HCT116 (cell line): ENCODE results near the gene FBXL7. TPM values are rescaled to one million over a fixed set of nuclear protein-coding genes. Genes with fewer than 3 reads are reported as not detected.

Source experiments
- ATAC-seq: fragments of 200-7000 bp; cut with Tn5 transposase; 2 replicates; pipeline ENCODE4 v1.9.1; 2020; ENCODE audit warnings: mild to moderate bottlenecking, moderate library complexity
- BruUV-seq: library from RNA; stranded (reverse); fragments of 400-500 nt; replicated peaks from 2 replicates; lab custom pipeline; 2021; lab: Mats Ljungman, UMichigan
- CTCF ChIA-PET: fragments of 300-600 bp; sonication (Branson Sonifier 250); formaldehyde crosslinking; loops from one replicate; lab custom pipeline; 2021; ENCODE audit warnings: antibody characterized with exemption; lab: Charles Lee
- POLR2A ChIA-PET: fragments of 300-600, 350-600 bp; sonication (Branson Sonifier 250); formaldehyde crosslinking; loops from one replicate; lab custom pipeline; 2021; ENCODE audit warnings: antibody characterized with exemption; lab: Charles Lee
- RAD21 ChIA-PET, 2 experiments: fragments of 300-600 bp; sonication (Branson Sonifier 250); formaldehyde crosslinking; loops; one replicate each; lab custom pipeline; 2023; ENCODE audit warnings: low total read pairs in 2 of 2; ENCODE audit not compliant: uncharacterized antibody in 2 of 2, unreplicated experiment in 2 of 2, low non-redundant PET in 1 of 2; lab: Charles Lee
- DNase-seq: peaks from one replicate; pipeline ENCODE4 v3.0.0-alpha.2; 2010; ENCODE audit warnings: low read depth, low spot score
- H2AFZ ChIP-seq: fragments of 200-600 bp; shearing (Covaris generic), sonication (generic); 2 replicates; pipeline ENCODE4 v1.6.1; 2017; ENCODE audit warnings: low read depth, mixed run types, mixed read lengths, antibody characterized with exemption, low read length; ENCODE audit not compliant: poor library complexity, severe bottlenecking
- H3K27ac ChIP-seq: 2 replicates; pipeline ENCODE4 v1.5.1; 2012; ENCODE audit warnings: low read depth, low read length
- H3K27me3 ChIP-seq: fragments of 200-600 bp; sonication (generic); 2 replicates; pipeline ENCODE4 v1.6.1; 2016; ENCODE audit warnings: mixed run types, low read length, mixed read lengths; ENCODE audit not compliant: insufficient read depth
- H3K36me3 ChIP-seq, 2 experiments: fragments of 200-500 bp in 1 of 2; fragments of 200-600 bp in 1 of 2; sonication (Bioruptor generic) in 1 of 2; sonication (generic) in 1 of 2; 2 replicates each; pipeline versions ENCODE4 v1.5.1 to v1.6.1; 2014 to 2016; ENCODE audit warnings: low read length in 2 of 2, inconsistent platforms in 1 of 2, mixed read lengths in 1 of 2, mixed run types in 1 of 2; ENCODE audit not compliant: insufficient read depth in 2 of 2, control insufficient read depth in 1 of 2
- H3K4me1 ChIP-seq, 2 experiments: fragments of 200-600 bp in 1 of 2; sonication (generic) in 1 of 2; 2 replicates each; pipeline versions ENCODE4 v1.5.1 to v1.6.1; 2012 to 2017; ENCODE audit warnings: low read length in 2 of 2, inconsistent platforms in 1 of 2, mild to moderate bottlenecking in 1 of 2, mixed read lengths in 1 of 2, mixed run types in 1 of 2, moderate library complexity in 1 of 2; ENCODE audit not compliant: insufficient read depth in 2 of 2, control insufficient read depth in 1 of 2
- H3K4me2 ChIP-seq: fragments of 200-600 bp; sonication (generic); 2 replicates; pipeline ENCODE4 v1.6.1; 2017; ENCODE audit warnings: mixed run types, low read length, mixed read lengths
- H3K4me3 ChIP-seq, 2 experiments: fragments of 200-600 bp in 1 of 2; sonication (generic) in 1 of 2; replicated peaks in 1 of 2; 2 replicates each; pipeline ENCODE4 v1.5.1; 2011 to 2016; ENCODE audit warnings: low read length in 2 of 2, control low read depth in 1 of 2, low read depth in 1 of 2, mild to moderate bottlenecking in 1 of 2, mixed read lengths in 1 of 2, mixed run types in 1 of 2
- H3K79me2 ChIP-seq: fragments of 200-600 bp; sonication (generic); 2 replicates; pipeline ENCODE4 v1.6.1; 2017; ENCODE audit warnings: mild to moderate bottlenecking, mixed run types, low read length, moderate library complexity, mixed read lengths; ENCODE audit not compliant: insufficient read depth
- H3K9ac ChIP-seq: fragments of 200-600 bp; sonication (generic); 2 replicates; pipeline ENCODE4 v1.6.1; 2016; ENCODE audit warnings: low read length, mixed read lengths
- H3K9me2 ChIP-seq: fragments of 200-600 bp; sonication (generic), shearing (Covaris generic); 2 replicates; pipeline ENCODE4 v1.6.1; 2017; ENCODE audit warnings: mixed run types, mild to moderate bottlenecking, moderate library complexity; ENCODE audit not compliant: insufficient read depth
- H3K9me3 ChIP-seq, 2 experiments: fragments of 200-500 bp in 1 of 2; fragments of 200-600 bp in 1 of 2; sonication (Bioruptor generic) in 1 of 2; sonication (generic) in 1 of 2; 2 replicates each; pipeline ENCODE4 v1.6.1; 2014 to 2017; ENCODE audit warnings: low read length in 2 of 2, mixed read lengths in 2 of 2, inconsistent platforms in 1 of 2, low read depth in 1 of 2, mild to moderate bottlenecking in 1 of 2, mixed run types in 1 of 2, moderate library complexity in 1 of 2; ENCODE audit not compliant: control insufficient read depth in 1 of 2, insufficient read depth in 1 of 2
- H4K20me1 ChIP-seq: fragments of 200-600 bp; sonication (generic), shearing (Covaris generic); 2 replicates; pipeline ENCODE4 v1.6.1; 2017; ENCODE audit warnings: mixed run types, mild to moderate bottlenecking, moderate library complexity; ENCODE audit not compliant: insufficient read depth
- ATF3 ChIP-seq: IDR thresholded peaks from 2 replicates; pipeline ENCODE4 v1.6.1; 2012
- CEBPB ChIP-seq: IDR thresholded peaks from 2 replicates; pipeline ENCODE4 v1.6.1; 2012; ENCODE audit warnings: low read depth
- CTCF ChIP-seq, 3 experiments: fragments of 200-600 bp in 1 of 3; sonication (generic) in 1 of 3; IDR thresholded peaks in 2 of 3; conservative IDR thresholded peaks in 1 of 3; 2 replicates each; pipeline ENCODE4 v1.5.1; 2012 to 2017; ENCODE audit warnings: low read depth in 2 of 3, low read length in 2 of 3, antibody characterized with exemption in 1 of 3, borderline replicate concordance in 1 of 3, control low read depth in 1 of 3, mild to moderate bottlenecking in 1 of 3, mixed read lengths in 1 of 3, mixed run types in 1 of 3, moderate library complexity in 1 of 3; ENCODE audit not compliant: insufficient read depth in 1 of 3
- EGR1 ChIP-seq: IDR thresholded peaks from 2 replicates; pipeline ENCODE4 v1.6.1; 2012; ENCODE audit warnings: low read depth
- EZH2phosphoT487 ChIP-seq: fragments of 200-600 bp; IDR thresholded peaks from 2 replicates; pipeline ENCODE4 v1.6.1; 2018; ENCODE audit warnings: antibody characterized with exemption, borderline replicate concordance
- SIN3A ChIP-seq: IDR thresholded peaks from 2 replicates; pipeline ENCODE4 v1.6.1; 2012; ENCODE audit warnings: low read depth
- SRF ChIP-seq: IDR thresholded peaks from 2 replicates; pipeline ENCODE4 v1.6.1; 2012; ENCODE audit warnings: low read depth
- YY1 ChIP-seq: IDR thresholded peaks from 2 replicates; pipeline ENCODE4 v1.6.1; 2011; ENCODE audit warnings: low read length, low read depth, moderate library complexity, mild to moderate bottlenecking; ENCODE audit not compliant: insufficient replicate concordance; ENCODE audit errors: extremely low read depth
- intact Hi-C: fragments of 100-400 bp; cut with micrococcal nuclease; formaldehyde crosslinking; loops from 2 replicates; pipeline ENCODE4 v1.10.0; 2022
- total RNA-seq: library from RNA; stranded (reverse); gene quantifications from one replicate; pipeline ENCODE4 v1.2.1, GENCODE V29; 2021; ENCODE audit not compliant: unreplicated experiment

The FBXL7 gene
- total RNA-seq, 1 experiment from 2014 or later: 0.05 TPM

GRCh38 chr5:15715535-15715934 lies 215.6 kb downstream of the FBXL7 start:
- ChIA-PET RAD21 (no interaction called here), CTCF (no interaction called here), POLR2A (no interaction called here)
- ATAC-seq (no peak), DNase-seq (no peak)
- Histone ChIP-seq H4K20me1 (no peaks in the 10 kb centered on the region), H3K79me2 (no peaks in the 10 kb centered on the region), H3K9ac (no peak overlapping the region), H3K27ac (no peak overlapping the region), H2AFZ (no peak overlapping the region), H3K27me3 (no peaks in the 10 kb centered on the region), H3K9me2 (no peaks in the 10 kb centered on the region), H3K4me1 (no peaks in the 10 kb centered on the region), H3K36me3 (no peaks in the 10 kb centered on the region), H3K4me3 (no peak overlapping the region), H3K4me2 (no peak overlapping the region), H3K9me3 (peaks cover 0 to 13% of the 10 kb centered on the region in 2 experiments; a peak in 2 of 4 replicates)
- no TSS peak for BruUV-seq
- TF ChIP-seq CTCF (IDR thresholded peaks at IDR 0.05 in 2 of 3, conservative IDR thresholded peaks at IDR 0.05 in 1 of 3; ENCODE audit: borderline replicate concordance in 1 of 3, insufficient read depth in 1 of 3, low read depth in 2 of 3, low read length in 2 of 3): no peak
- intact Hi-C loops: no loop called here

- TF ChIP-seq CTCF (IDR thresholded peaks at IDR 0.05 in 2 of 3, conservative IDR thresholded peaks at IDR 0.05 in 1 of 3; ENCODE audit: borderline replicate concordance in 1 of 3, insufficient read depth in 1 of 3, low read depth in 2 of 3, low read length in 2 of 3) (no peak), SIN3A (no peak), CEBPB (no peak), EZH2phosphoT487 (no peak), YY1 (no peak), EGR1 (no peak), ATF3 (no peak), SRF (no peak)
- no peaks in the 10 kb centered on the region for H3K27me3 ChIP-seq
- H3K27ac ChIP-seq: no peak overlapping the region
- ChIA-PET CTCF (no interaction called here), RAD21 (no interaction called here), POLR2A (no interaction called here)
- H3K9me2 ChIP-seq: no peaks in the 10 kb centered on the region
- H3K79me2 ChIP-seq: no peaks in the 10 kb centered on the region
- H3K9ac ChIP-seq: no peak overlapping the region
- H3K36me3 ChIP-seq: no peaks in the 10 kb centered on the region
- peaks cover 0 to 11% of the 10 kb centered on the region in 2 experiments; a peak in 2 of 4 replicates for H3K9me3 ChIP-seq
- ATAC-seq (no peak), DNase-seq (no peak)
- H3K4me1 ChIP-seq: no peaks in the 10 kb centered on the region
- BruUV-seq: no TSS peak
- no peaks in the 10 kb centered on the region for H4K20me1 ChIP-seq
- no peak overlapping the region for H3K4me2 ChIP-seq
- no peak overlapping the region for H2AFZ ChIP-seq
- no peak overlapping the region for H3K4me3 ChIP-seq
- intact Hi-C loops: no loop called here
Measured at GRCh38 chr5:15715967-15716366, 216.0 kb downstream of the FBXL7 start.
